NCI-H82 (cell line): ENCODE results near the gene TGFB2.

Experiments
- DNase-seq: peaks from one replicate; lab custom pipeline; 2025; lab: John Stamatoyannopoulos, UW

The TGFB2 gene

GRCh38 chr1:218424502-218424901 lies 79.4 kb downstream of the TGFB2 start:
- no peak for DNase-seq

- DNase-seq = no peak
These were observed 80.7 kb downstream of the TGFB2 start for GRCh38 chr1:218425647-218426342.

- no peak for DNase-seq
These were observed 81.2 kb downstream of the TGFB2 start for GRCh38 chr1:218426343-218426657.

- DNase-seq = no peak
These were observed 84.2 kb downstream of the TGFB2 start for GRCh38 chr1:218429301-218429700.

GRCh38 chr1:218430346-218430745 lies 85.2 kb downstream of the TGFB2 start:
- DNase-seq = no peak

- no peak for DNase-seq
These were observed 85.7 kb downstream of the TGFB2 start for GRCh38 chr1:218430822-218431221.

GRCh38 chr1:218431476-218431875 lies 86.3 kb downstream of the TGFB2 start:
- DNase-seq = no peak

GRCh38 chr1:218433744-218434143 lies 88.6 kb downstream of the TGFB2 start:
- DNase-seq = no peak

GRCh38 chr1:218435528-218435927 lies 90.4 kb downstream of the TGFB2 start:
- no peak for DNase-seq

- DNase-seq = no peak
These were observed 91.2 kb downstream of the TGFB2 start for GRCh38 chr1:218436346-218436745.

- DNase-seq = no peak
These were observed 91.9 kb downstream of the TGFB2 start for GRCh38 chr1:218436997-218437396.

GRCh38 chr1:218439541-218440295 lies 94.6 kb downstream of the TGFB2 start:
- no peak for DNase-seq

GRCh38 chr1:218443255-218443654 lies 98.1 kb downstream of the TGFB2 start:
- no peak for DNase-seq

- no peak for DNase-seq
These were observed 99.0 kb downstream of the TGFB2 start for GRCh38 chr1:218444173-218444572.

- no peak for DNase-seq
These were observed 99.5 kb downstream of the TGFB2 start for GRCh38 chr1:218444588-218444987.

GRCh38 chr1:218447010-218447689 lies 102.0 kb downstream of the TGFB2 start:
- no peak for DNase-seq

- DNase-seq = no peak
These were observed 106.3 kb downstream of the TGFB2 start for GRCh38 chr1:218451415-218451814.

- DNase-seq = no peak
These were observed 109.7 kb downstream of the TGFB2 start for GRCh38 chr1:218454700-218455282.

GRCh38 chr1:218456444-218456843 lies 111.3 kb downstream of the TGFB2 start:
- no peak for DNase-seq

- DNase-seq = no peak
These were observed 114.3 kb downstream of the TGFB2 start for GRCh38 chr1:218459450-218459849.

GRCh38 chr1:218459878-218460711 lies 115.0 kb downstream of the TGFB2 start:
- DNase-seq = no peak

- DNase-seq = no peak
These were observed 116.2 kb downstream of the TGFB2 start for GRCh38 chr1:218461351-218461750.
